ENCODE results near the gene IRX3.

The IRX3 gene

GRCh38 chr16:54290833-54291655 is 4.5 kb upstream of the IRX3 start:
- DNase-seq, result no peak

- DNase-seq, result no peak
Measured at GRCh38 chr16:54289945-54290832, 3.6 kb upstream of the IRX3 start.

- DNase-seq, result no peak
Measured at GRCh38 chr16:54289242-54289944, 2.8 kb upstream of the IRX3 start.

- no peak for DNase-seq
Measured at GRCh38 chr16:54288835-54289241, 2.3 kb upstream of the IRX3 start.

GRCh38 chr16:54288030-54288834 is 1.6 kb upstream of the IRX3 start:
- DNase-seq, result no peak

- no peak for DNase-seq
Measured at GRCh38 chr16:54287131-54288029, 793 bp upstream of the IRX3 start.

- DNase-seq, result no peak
Measured at GRCh38 chr16:54286090-54286365, 559 bp downstream of the IRX3 start.

GRCh38 chr16:54285414-54286089 is 1.0 kb downstream of the IRX3 start:
- DNase-seq, result peak in 1 of 2 experiments; percentile 13

- no peak for DNase-seq
Measured at GRCh38 chr16:54284931-54285413, 1.6 kb downstream of the IRX3 start.

- DNase-seq, result peak in 1 of 2 experiments; percentile 6
Measured at GRCh38 chr16:54284319-54284930, 2.2 kb downstream of the IRX3 start.

GRCh38 chr16:54283725-54284318 is 2.8 kb downstream of the IRX3 start:
- no peak for DNase-seq

- no peak for DNase-seq
Measured at GRCh38 chr16:54282928-54283724, 3.5 kb downstream of the IRX3 start.

- DNase-seq, result no peak
Measured at GRCh38 chr16:54282202-54282927, 4.2 kb downstream of the IRX3 start.

- DNase-seq, result no peak
Measured at GRCh38 chr16:54281535-54282201, 4.9 kb downstream of the IRX3 start.

- no peak for DNase-seq
Measured at GRCh38 chr16:54280751-54281150, 5.8 kb downstream of the IRX3 start.

GRCh38 chr16:54277845-54278703 is 8.5 kb downstream of the IRX3 start:
- DNase-seq, result peak; percentile 30 to 54

- DNase-seq, result no peak
Measured at GRCh38 chr16:54275956-54276355, 10.6 kb downstream of the IRX3 start.
